HUES6 (cell line): ENCODE results near the gene PDE4D.
"Not testable (repeated sequence)": the region's sequence is repeated elsewhere in the genome, so short reads cannot be mapped to it uniquely, and the experiment has no call there.

Experiments
- H3K27ac ChIP-seq: 2 replicates; pipeline ENCODE4 v1.7.0; 2013; ENCODE audit warnings: low read depth, mild to moderate bottlenecking, low read length, inconsistent platforms
- H3K27me3 ChIP-seq: 2 replicates; pipeline ENCODE4 v1.6.1; 2013; ENCODE audit warnings: low read length; ENCODE audit not compliant: control insufficient read depth, insufficient read depth
- H3K36me3 ChIP-seq: 2 replicates; pipeline ENCODE4 v1.6.1; 2013; ENCODE audit warnings: low read length; ENCODE audit not compliant: control insufficient read depth, insufficient read depth
- H3K4me1 ChIP-seq: 2 replicates; pipeline ENCODE4 v1.6.1; 2013; ENCODE audit warnings: low read length; ENCODE audit not compliant: control insufficient read depth, insufficient read depth
- H3K4me3 ChIP-seq: 2 replicates; pipeline ENCODE4 v1.5.1; 2013; ENCODE audit warnings: low read depth, low read length
- H3K9ac ChIP-seq: one replicate; pipeline ENCODE4 v1.6.1; 2013; ENCODE audit warnings: mild to moderate bottlenecking, low read length
- H3K9me3 ChIP-seq: 2 replicates; pipeline ENCODE4 v1.6.1; 2013; ENCODE audit warnings: low read depth, low read length; ENCODE audit not compliant: control insufficient read depth, insufficient read depth

PDE4D gene

DNA sequence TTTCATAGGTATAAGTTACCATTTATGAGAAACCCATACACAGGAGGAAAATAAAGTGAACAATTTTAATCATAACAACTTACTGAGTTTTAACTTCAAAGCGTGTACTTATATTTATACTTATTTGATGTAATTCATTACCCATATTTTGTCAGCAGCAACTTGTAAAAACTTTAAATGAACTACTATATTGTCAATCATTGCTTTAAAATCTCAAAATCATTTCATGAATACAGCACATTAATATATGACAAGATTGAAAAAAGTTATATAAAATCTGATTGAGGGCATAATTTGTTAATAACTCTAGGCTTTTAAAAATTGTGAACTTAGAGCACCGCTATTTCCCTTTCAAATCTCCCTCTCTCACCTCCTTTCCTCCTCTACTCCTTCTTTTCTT is 573.1 kb downstream of the PDE4D start:
- H3K4me3 ChIP-seq = no peak overlapping the region
- H3K27ac ChIP-seq = no peak overlapping the region
- peaks cover 15% of the 10 kb centered on the region for H3K4me1 ChIP-seq
- no peaks in the 10 kb centered on the region for H3K27me3 ChIP-seq
- no peaks in the 10 kb centered on the region for H3K36me3 ChIP-seq
- H3K9ac ChIP-seq = no peak overlapping the region
- 0 out of 2 replicates have a peak, but pooled peaks cover 3% of the 10 kb centered on the region for H3K9me3 ChIP-seq

- Histone ChIP-seq H3K9me3 (0 out of 2 replicates have a peak, but pooled peaks cover 3% of the 10 kb centered on the region), H3K27ac (no peak overlapping the region), H3K4me3 (no peak overlapping the region), H3K4me1 (peaks cover 15% of the 10 kb centered on the region), H3K36me3 (no peaks in the 10 kb centered on the region), H3K9ac (no peak overlapping the region), H3K27me3 (no peaks in the 10 kb centered on the region)
Measured at GRCh38 chr5:59319250-59319649, 574.3 kb downstream of the PDE4D start.

GRCh38 chr5:59317774-59318205 is 575.7 kb downstream of the PDE4D start:
- Histone ChIP-seq H3K27me3 (no peaks in the 10 kb centered on the region), H3K36me3 (no peaks in the 10 kb centered on the region), H3K27ac (no peak overlapping the region), H3K4me1 (peaks cover 15% of the 10 kb centered on the region), H3K9me3 (0 out of 2 replicates have a peak, but pooled peaks cover 3% of the 10 kb centered on the region), H3K9ac (no peak overlapping the region), H3K4me3 (no peak overlapping the region)

- H3K9ac ChIP-seq = no peak overlapping the region
- 0 out of 2 replicates have a peak, but pooled peaks cover 3% of the 10 kb centered on the region for H3K9me3 ChIP-seq
- H3K4me3 ChIP-seq = no peak overlapping the region
- no peaks in the 10 kb centered on the region for H3K27me3 ChIP-seq
- no peak overlapping the region for H3K27ac ChIP-seq
- no peaks in the 10 kb centered on the region for H3K36me3 ChIP-seq
- H3K4me1 ChIP-seq = peaks cover 15% of the 10 kb centered on the region
Measured at GRCh38 chr5:59317023-59317773, 576.3 kb downstream of the PDE4D start.

DNA sequence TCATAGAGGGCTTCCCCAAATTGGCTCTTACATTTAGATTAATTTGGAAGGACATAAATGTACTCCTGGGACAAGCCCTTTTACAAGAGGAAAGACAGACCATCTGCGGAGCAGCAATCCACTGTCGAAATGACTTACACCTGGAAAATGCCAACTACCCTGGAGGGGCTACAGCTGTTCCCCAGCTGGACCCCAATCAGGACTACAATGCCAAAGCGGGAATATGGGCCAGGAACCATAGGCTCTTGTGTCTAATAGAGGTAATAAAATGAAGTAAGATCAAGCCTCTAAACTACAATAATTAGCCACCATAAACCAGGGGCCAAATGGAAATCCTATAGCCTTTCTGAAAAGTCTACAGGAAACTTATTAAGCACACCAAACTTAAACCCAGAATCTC is 581.3 kb downstream of the PDE4D start:
- no peaks in the 10 kb centered on the region for H3K36me3 ChIP-seq
- H3K4me3 ChIP-seq = no peak overlapping the region
- H3K27me3 ChIP-seq = no peaks in the 10 kb centered on the region
- H3K4me1 ChIP-seq = peaks cover 7% of the 10 kb centered on the region
- 0 out of 2 replicates have a peak, but pooled peaks cover 3% of the 10 kb centered on the region for H3K9me3 ChIP-seq
- no peak overlapping the region for H3K9ac ChIP-seq
- no peak overlapping the region for H3K27ac ChIP-seq

GRCh38 chr5:59308685-59309084 is 584.8 kb downstream of the PDE4D start:
- not testable (repeated sequence) for H3K9me3 ChIP-seq, H3K4me1 ChIP-seq, H3K4me3 ChIP-seq, H3K27ac ChIP-seq, H3K9ac ChIP-seq, H3K36me3 ChIP-seq, H3K27me3 ChIP-seq

GRCh38 chr5:59303289-59303716 is 590.2 kb downstream of the PDE4D start:
- H3K36me3 ChIP-seq, H3K27me3 ChIP-seq, H3K27ac ChIP-seq, H3K4me3 ChIP-seq, H3K9me3 ChIP-seq, H3K9ac ChIP-seq, H3K4me1 ChIP-seq: not testable (repeated sequence)

DNA sequence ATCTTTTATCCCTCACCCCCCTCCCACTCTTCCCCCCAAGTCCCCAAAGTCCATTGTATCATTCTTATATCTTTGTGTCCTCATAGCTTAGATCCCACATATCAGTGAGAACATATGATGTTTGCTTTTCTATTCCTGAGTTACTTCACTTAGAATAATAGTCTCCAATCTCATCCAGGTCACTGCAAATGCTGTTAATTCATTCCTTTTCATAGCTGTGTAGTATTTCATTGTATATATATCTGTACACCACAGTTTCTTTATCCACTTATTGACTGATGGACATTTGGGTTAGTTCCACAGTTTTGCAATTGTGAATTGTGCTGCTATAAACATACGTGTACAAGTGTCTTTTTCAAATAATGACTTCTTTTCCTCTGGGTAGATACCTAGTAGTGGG is 591.0 kb downstream of the PDE4D start:
- H3K4me1 ChIP-seq, H3K9ac ChIP-seq, H3K27ac ChIP-seq, H3K9me3 ChIP-seq, H3K27me3 ChIP-seq, H3K36me3 ChIP-seq, H3K4me3 ChIP-seq: not testable (repeated sequence)

- H3K9me3 ChIP-seq = no peaks in the 10 kb centered on the region; the same call in 1 of the 2 replicates
- H3K4me1 ChIP-seq = no peaks in the 10 kb centered on the region
- no peaks in the 10 kb centered on the region for H3K27me3 ChIP-seq
- H3K9ac ChIP-seq = no peak overlapping the region
- H3K36me3 ChIP-seq = no peaks in the 10 kb centered on the region
- H3K27ac ChIP-seq = no peak overlapping the region
- H3K4me3 ChIP-seq = no peak overlapping the region
Measured at GRCh38 chr5:59301727-59302126, 591.8 kb downstream of the PDE4D start.

GRCh38 chr5:59300930-59301329 is 592.6 kb downstream of the PDE4D start:
- no peaks in the 10 kb centered on the region for H3K27me3 ChIP-seq
- no peaks in the 10 kb centered on the region for H3K36me3 ChIP-seq
- H3K4me1 ChIP-seq = no peaks in the 10 kb centered on the region
- H3K4me3 ChIP-seq = no peak overlapping the region
- H3K9me3 ChIP-seq = no peaks in the 10 kb centered on the region; the same call in 1 of the 2 replicates
- no peak overlapping the region for H3K9ac ChIP-seq
- H3K27ac ChIP-seq = no peak overlapping the region

- no peak overlapping the region for H3K9ac ChIP-seq
- H3K27ac ChIP-seq = no peak overlapping the region
- H3K36me3 ChIP-seq = no peaks in the 10 kb centered on the region
- no peaks in the 10 kb centered on the region; the same call in 1 of the 2 replicates for H3K9me3 ChIP-seq
- H3K4me3 ChIP-seq = no peak overlapping the region
- H3K27me3 ChIP-seq = no peaks in the 10 kb centered on the region
- H3K4me1 ChIP-seq = no peaks in the 10 kb centered on the region
Measured at GRCh38 chr5:59299006-59299405, 594.5 kb downstream of the PDE4D start.
